Liver (tissue), 9 donors: Measurements from ENCODE around the gene PALLD. TPM values are rescaled to one million over a fixed set of nuclear protein-coding genes. Genes with fewer than 3 reads are reported as not detected.

Experiments
- DNase-seq: peaks from one replicate; pipeline ENCODE4 v3.0.0-alpha.2; 2017; ENCODE audit warnings: low spot score
- H3K27ac ChIP-seq, 2 donors: one replicate each; pipeline ENCODE4 v1.7.0; 2013; ENCODE audit warnings: inconsistent platforms in 2 of 2, low read length in 2 of 2, control low read depth in 1 of 2, low read depth in 1 of 2, mild to moderate bottlenecking in 1 of 2
- H3K27me3 ChIP-seq, 4 donors: one replicate each; pipeline versions ENCODE4 v1.6.1 to v1.7.0; 2013; ENCODE audit warnings: low read length in 3 of 4, inconsistent platforms in 1 of 4, mild to moderate bottlenecking in 1 of 4, moderate library complexity in 1 of 4; ENCODE audit not compliant: control insufficient read depth in 4 of 4, insufficient read depth in 4 of 4
- H3K36me3 ChIP-seq, 4 donors: one replicate each; pipeline versions ENCODE4 v1.6.1 to v1.7.0; 2013; ENCODE audit warnings: low read length in 3 of 4, mild to moderate bottlenecking in 3 of 4, low read depth in 1 of 4, moderate library complexity in 1 of 4; ENCODE audit not compliant: control insufficient read depth in 4 of 4, insufficient read depth in 3 of 4
- H3K4me1 ChIP-seq, 4 donors: one replicate each; pipeline versions ENCODE4 v1.6.1 to v1.7.0; 2013; ENCODE audit warnings: low read length in 3 of 4, mild to moderate bottlenecking in 3 of 4, moderate library complexity in 1 of 4; ENCODE audit not compliant: control insufficient read depth in 4 of 4, insufficient read depth in 4 of 4
- H3K4me3 ChIP-seq, 3 donors: one replicate each; pipeline versions ENCODE4 v1.6.1 to v1.7.0; 2013; ENCODE audit warnings: low read length in 3 of 3, control low read depth in 1 of 3, low read depth in 1 of 3, mild to moderate bottlenecking in 1 of 3
- H3K9ac ChIP-seq, 2 donors: one replicate each; pipeline ENCODE4 v1.7.0; 2013; ENCODE audit warnings: low read length in 2 of 2, mild to moderate bottlenecking in 2 of 2, moderate library complexity in 2 of 2, control low read depth in 1 of 2, low read depth in 1 of 2
- H3K9me3 ChIP-seq, 4 donors: one replicate each; pipeline versions ENCODE4 v1.6.1 to v1.7.0; 2013; ENCODE audit warnings: low read length in 3 of 4; ENCODE audit not compliant: control insufficient read depth in 4 of 4
- EGR1 ChIP-seq, 2 donors: IDR thresholded peaks; 2 replicates each; pipeline ENCODE4 v1.6.1; 2016 to 2018; ENCODE audit warnings: antibody characterized with exemption in 2 of 2, low read depth in 2 of 2
- FOXA2 ChIP-seq: IDR thresholded peaks from 2 replicates; pipeline ENCODE4 v1.6.1; 2016; ENCODE audit warnings: antibody characterized with exemption
- GABPA ChIP-seq, 2 donors: IDR thresholded peaks in 1 of 2; conservative IDR thresholded peaks in 1 of 2; 2 replicates each; pipeline ENCODE4 v1.6.1; 2016; ENCODE audit warnings: antibody characterized with exemption in 2 of 2, mild to moderate bottlenecking in 1 of 2, moderate library complexity in 1 of 2
- HNF4A ChIP-seq, 2 donors: conservative IDR thresholded peaks; 2 replicates each; pipeline ENCODE4 v1.6.1; 2016; ENCODE audit warnings: antibody characterized with exemption in 2 of 2, mild to moderate bottlenecking in 2 of 2
- HNF4G ChIP-seq: IDR thresholded peaks from 2 replicates; pipeline ENCODE4 v1.6.1; 2016; ENCODE audit warnings: antibody characterized with exemption
- JUND ChIP-seq, 2 donors: IDR thresholded peaks; 2 replicates each; pipeline ENCODE4 v1.6.1; 2016; ENCODE audit warnings: antibody characterized with exemption in 2 of 2
- MAX ChIP-seq: IDR thresholded peaks from 2 replicates; pipeline ENCODE4 v1.6.1; 2016; ENCODE audit warnings: antibody characterized with exemption
- NR2F2 ChIP-seq: IDR thresholded peaks from 2 replicates; pipeline ENCODE4 v1.6.1; 2016; ENCODE audit warnings: antibody characterized with exemption
- REST ChIP-seq: IDR thresholded peaks from 2 replicates; pipeline ENCODE4 v1.6.1; 2016; ENCODE audit warnings: antibody characterized with exemption, mild to moderate bottlenecking
- RXRA ChIP-seq, 2 donors: IDR thresholded peaks; 2 replicates each; pipeline ENCODE4 v1.6.1; 2017 to 2018; ENCODE audit warnings: antibody characterized with exemption in 2 of 2, mild to moderate bottlenecking in 1 of 2
- TAF1 ChIP-seq: conservative IDR thresholded peaks from 2 replicates; pipeline ENCODE4 v1.6.1; 2016; ENCODE audit warnings: antibody characterized with exemption, mild to moderate bottlenecking
- WGBS: extraction: QIAGEN DNeasy Blood & Tissue Kit; methylation state at CpG from one replicate; pipeline ENCODE4 v1.1.7; 2013; 5-methylcytosine and 5-hydroxymethylcytosine counted together
- polyA plus RNA-seq, 2 donors: library from polyadenylated mRNA; stranded (reverse) in 1 of 2; unstranded in 1 of 2; fragments of 200-250 nt in 1 of 2; fragments of >200 nt in 1 of 2; fragmentation: Nextera tagmentation in 1 of 2; extraction: Ambion mirVana in 1 of 2; gene quantifications; one replicate each; pipeline versions ENCODE4 v1.2.1 to v1.2.3, GENCODE V29; 2013 to 2015
- total RNA-seq, 2 donors: library from RNA; depleted of rRNA; stranded (reverse); fragments of >200 nt; gene quantifications; one replicate each; pipeline ENCODE4 v1.2.3, GENCODE V29; 2014
- TF ChIP-seq, protein P1 (sequence below): fragments of 150-350 bp; IDR thresholded peaks from 2 replicates; pipeline ENCODE4 v1.5.1; 2017; ENCODE audit warnings: improper control_type of control experiment, low read depth, low read length; ENCODE audit not compliant: missing input control
- TF ChIP-seq, protein P2 (sequence below): IDR thresholded peaks from 2 replicates; pipeline ENCODE4 v1.6.1; 2016; ENCODE audit warnings: antibody characterized with exemption
- donor health status: healthy.
- donor health status: healthy.
- donor health status: healthy.
- donor health status: healthy.
- donor health status: healthy.

Gene PALLD
- total and polyA plus RNA-seq, 4 donors, result 9.0 to 26.3 (median 14.7) TPM

GRCh38 chr4:168478868-168479267 is 18.0 kb upstream of the PALLD start:
- over 99% methylated on average over 3 of the region's 3 CpGs for WGBS
- DNase-seq, result no peak
- H3K9me3 ChIP-seq, result no peaks in the 10 kb centered on the region
- no peaks in the 10 kb centered on the region for H3K27me3 ChIP-seq
- H3K36me3 ChIP-seq, result no peaks in the 10 kb centered on the region
- TF ChIP-seq EGR1 (IDR thresholded peaks at IDR 0.05; ENCODE audit: low read depth in 2 of 2) (no peak), FOXA2 (no peak), NR2F2 (no peak), HNF4G (no peak), JUND (IDR thresholded peaks at IDR 0.05) (no peak), HNF4A (conservative IDR thresholded peaks at IDR 0.05) (no peak), REST (no peak)
- TF ChIP-seq, protein P1, sequence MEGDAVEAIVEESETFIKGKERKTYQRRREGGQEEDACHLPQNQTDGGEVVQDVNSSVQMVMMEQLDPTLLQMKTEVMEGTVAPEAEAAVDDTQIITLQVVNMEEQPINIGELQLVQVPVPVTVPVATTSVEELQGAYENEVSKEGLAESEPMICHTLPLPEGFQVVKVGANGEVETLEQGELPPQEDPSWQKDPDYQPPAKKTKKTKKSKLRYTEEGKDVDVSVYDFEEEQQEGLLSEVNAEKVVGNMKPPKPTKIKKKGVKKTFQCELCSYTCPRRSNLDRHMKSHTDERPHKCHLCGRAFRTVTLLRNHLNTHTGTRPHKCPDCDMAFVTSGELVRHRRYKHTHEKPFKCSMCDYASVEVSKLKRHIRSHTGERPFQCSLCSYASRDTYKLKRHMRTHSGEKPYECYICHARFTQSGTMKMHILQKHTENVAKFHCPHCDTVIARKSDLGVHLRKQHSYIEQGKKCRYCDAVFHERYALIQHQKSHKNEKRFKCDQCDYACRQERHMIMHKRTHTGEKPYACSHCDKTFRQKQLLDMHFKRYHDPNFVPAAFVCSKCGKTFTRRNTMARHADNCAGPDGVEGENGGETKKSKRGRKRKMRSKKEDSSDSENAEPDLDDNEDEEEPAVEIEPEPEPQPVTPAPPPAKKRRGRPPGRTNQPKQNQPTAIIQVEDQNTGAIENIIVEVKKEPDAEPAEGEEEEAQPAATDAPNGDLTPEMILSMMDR, result no peak
- peak overlapping the region in 1 of 2 donors; percentile 20 for H3K9ac ChIP-seq
- no peak overlapping the region for H3K27ac ChIP-seq
- peak overlapping the region in 1 of 3 donors; percentile 15 for H3K4me3 ChIP-seq
- peaks cover 7 to 16% (median 9%) of the 10 kb centered on the region in 4 donors for H3K4me1 ChIP-seq

- 10% methylated on average over 7 of the region's 7 CpGs for WGBS
- H3K4me1 ChIP-seq, result peaks cover 3 to 16% (median 6%) of the 10 kb centered on the region in 4 donors
- H3K9me3 ChIP-seq, result no peaks in the 10 kb centered on the region
- H3K36me3 ChIP-seq, result no peaks in the 10 kb centered on the region
- H3K9ac ChIP-seq, result peak overlapping the region; percentile 89 to 94
- H3K27ac ChIP-seq, result peak overlapping the region; percentile 95 to 98
- peak; percentile 41 for DNase-seq
- TF ChIP-seq NR2F2 (no peak), REST (no peak), TAF1 (no peak), RXRA (IDR thresholded peaks at IDR 0.05) (peak in 1 of 2 donors; percentile 14), MAX (no peak), JUND (IDR thresholded peaks at IDR 0.05) (peak; percentile 55 to 58), GABPA (IDR thresholded peaks at IDR 0.05 in 1 of 2, conservative IDR thresholded peaks at IDR 0.05 in 1 of 2) (peak; percentile 52 to 71)
- TF ChIP-seq, protein P2, sequence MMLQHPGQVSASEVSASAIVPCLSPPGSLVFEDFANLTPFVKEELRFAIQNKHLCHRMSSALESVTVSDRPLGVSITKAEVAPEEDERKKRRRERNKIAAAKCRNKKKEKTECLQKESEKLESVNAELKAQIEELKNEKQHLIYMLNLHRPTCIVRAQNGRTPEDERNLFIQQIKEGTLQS, result peak; percentile 32
- no peaks in the 10 kb centered on the region for H3K27me3 ChIP-seq
- peak overlapping the region; percentile 81 to 91 (median 85) for H3K4me3 ChIP-seq
These were observed 15.8 kb upstream of the PALLD start for GRCh38 chr4:168480931-168481611.
